Ascending aorta (tissue), 2 donors: Measurements from ENCODE around the gene FAT3. TPM values are rescaled to one million over a fixed set of nuclear protein-coding genes. Genes with fewer than 3 reads are reported as not detected.

Source experiments
- DNase-seq, 2 donors: peaks; one replicate each; pipeline ENCODE4 v3.0.0-alpha.2; 2019; ENCODE audit warnings: low spot score in 2 of 2
- H3K27ac ChIP-seq, 2 donors: fragments of 200-600 bp; sonication (generic); one replicate each; pipeline ENCODE4 v1.5.1; 2016 to 2017; ENCODE audit warnings: mild to moderate bottlenecking in 1 of 2
- H3K27me3 ChIP-seq: fragments of 200-600 bp; sonication (generic); one replicate; pipeline ENCODE4 v1.5.1; 2017
- H3K36me3 ChIP-seq, 2 donors: fragments of 200-600 bp; sonication (generic); one replicate each; pipeline ENCODE4 v1.5.1; 2016
- H3K4me1 ChIP-seq, 2 donors: fragments of 200-600 bp; sonication (generic); one replicate each; pipeline ENCODE4 v1.5.1; 2016 to 2017; ENCODE audit warnings: mild to moderate bottlenecking in 1 of 2
- H3K4me3 ChIP-seq, 2 donors: fragments of 200-600 bp; sonication (generic); one replicate each; pipeline ENCODE4 v1.5.1; 2016 to 2017; ENCODE audit warnings: mild to moderate bottlenecking in 1 of 2
- H3K9me3 ChIP-seq, 2 donors: fragments of 200-600 bp; sonication (generic); one replicate each; pipeline ENCODE4 v1.5.1; 2016
- CTCF ChIP-seq, 3 experiments: fragments of 200-600 bp in 2 of 3; fragments of 450-650 bp in 1 of 3; sonication (generic) in 2 of 3; IDR thresholded peaks; one replicate each; pipeline ENCODE4 v1.5.1; 2016 to 2019; ENCODE audit warnings: antibody characterized with exemption in 3 of 3, mild to moderate bottlenecking in 1 of 3, moderate library complexity in 1 of 3
- intact Hi-C: fragments of 100-400 bp; cut with DNase I; formaldehyde crosslinking; loops from one replicate; pipeline ENCODE4 v1.15.1; 2023
- total RNA-seq: library from RNA; depleted of rRNA; stranded (reverse); fragments of >200 nt; gene quantifications from one replicate; pipeline ENCODE4 v1.1.0, GENCODE V29; 2016

The FAT3 gene
- total RNA-seq, 1 donor from 2014 or later, result 2.8 TPM

- no peaks in the 10 kb centered on the region for H3K36me3 ChIP-seq
- intact Hi-C loops, result no loop called here
Measured at GRCh38 chr11:92251980-92252379, 27.4 kb downstream of the FAT3 start.

DNA sequence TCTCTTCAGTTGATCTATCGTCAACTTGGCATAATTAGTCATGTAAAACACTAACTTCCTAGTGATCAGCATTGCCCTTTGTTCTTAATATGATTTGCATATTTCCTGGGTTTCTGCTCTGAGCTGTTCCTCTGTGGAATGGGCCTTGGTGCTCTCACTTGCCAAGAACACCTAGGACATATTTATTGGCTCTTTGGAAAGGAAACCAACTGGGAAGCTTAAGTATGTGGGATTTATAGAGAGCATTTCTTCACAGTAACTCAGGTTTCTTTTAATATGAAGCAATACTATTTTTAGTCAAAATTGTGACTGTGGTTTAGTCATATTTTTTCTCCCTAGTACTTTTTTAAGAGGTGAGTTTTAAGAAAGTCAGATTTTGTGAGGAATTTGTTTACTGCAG, 28.8 kb downstream of the FAT3 start:
- Histone ChIP-seq H3K36me3 (no peaks in the 10 kb centered on the region), H3K27ac (peak overlapping the region; percentile 11 to 43), H3K4me1 (peaks cover 0 to 16% of the 10 kb centered on the region in 2 donors), H3K9me3 (no peaks in the 10 kb centered on the region), H3K27me3 (no peaks in the 10 kb centered on the region), H3K4me3 (no peak overlapping the region)
- intact Hi-C loops, result no loop called here
- no peak for TF ChIP-seq CTCF (IDR thresholded peaks at IDR 0.05)
- DNase-seq, result no peak

More at GRCh38 chr11:92251980-92252379, 27.4 kb downstream of the FAT3 start:
- Histone ChIP-seq H3K27me3 (no peaks in the 10 kb centered on the region), H3K4me1 (peaks cover 0 to 16% of the 10 kb centered on the region in 2 donors), H3K27ac (peak overlapping the region in 1 of 2 donors; percentile 25), H3K9me3 (no peaks in the 10 kb centered on the region), H3K4me3 (no peak overlapping the region)
- DNase-seq, result no peak
- TF ChIP-seq CTCF (IDR thresholded peaks at IDR 0.05), result no peak

DNA sequence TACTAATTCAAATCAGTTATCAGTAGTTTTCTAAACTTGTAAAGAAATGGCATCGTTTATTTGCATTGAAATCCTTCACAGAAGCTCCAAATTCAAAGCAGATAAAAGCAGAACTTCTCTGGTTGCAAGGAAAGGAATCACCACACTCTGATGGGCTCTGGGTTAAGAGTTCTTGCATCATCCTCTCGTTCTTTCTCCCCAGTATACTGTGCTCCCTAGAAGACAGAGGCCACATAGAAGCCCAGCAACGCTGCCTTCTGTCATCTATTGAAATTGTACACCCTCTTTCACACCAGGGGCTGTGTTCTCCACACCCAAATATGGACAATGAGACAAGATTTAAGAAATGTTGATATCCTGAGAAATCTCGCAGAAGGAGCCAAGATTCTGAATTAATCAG, 29.3 kb downstream of the FAT3 start:
- Histone ChIP-seq H3K36me3 (no peaks in the 10 kb centered on the region), H3K4me3 (no peak overlapping the region), H3K9me3 (no peaks in the 10 kb centered on the region), H3K4me1 (peaks cover 0 to 16% of the 10 kb centered on the region in 2 donors), H3K27me3 (no peaks in the 10 kb centered on the region), H3K27ac (peak overlapping the region in 1 of 2 donors; percentile 43)
- intact Hi-C loops, result no loop called here
- TF ChIP-seq CTCF (IDR thresholded peaks at IDR 0.05), result no peak
- DNase-seq, result no peak

DNA sequence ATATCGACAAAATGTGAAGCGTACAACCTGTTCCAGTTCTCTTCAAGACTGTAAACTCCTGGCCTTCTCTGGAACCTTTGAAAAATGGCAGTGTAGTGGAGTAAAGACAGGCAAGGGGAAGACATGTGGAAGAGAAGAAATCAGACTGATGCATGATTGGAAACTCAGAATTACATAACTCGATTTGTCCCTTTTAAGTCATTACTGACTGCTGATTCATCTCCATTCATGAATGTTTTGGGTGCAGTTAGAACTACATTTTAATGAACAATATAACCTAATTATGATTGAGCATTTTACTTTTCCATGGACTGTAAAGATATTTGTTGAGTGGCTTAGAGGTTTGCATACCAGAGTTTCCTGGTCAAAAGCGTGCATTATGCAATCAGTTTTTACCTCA, 32.9 kb downstream of the FAT3 start:
- Histone ChIP-seq H3K27ac (no peak overlapping the region), H3K4me1 (peaks cover 0 to 16% of the 10 kb centered on the region in 2 donors), H3K27me3 (no peaks in the 10 kb centered on the region), H3K4me3 (no peak overlapping the region), H3K9me3 (no peaks in the 10 kb centered on the region), H3K36me3 (no peaks in the 10 kb centered on the region)
- DNase-seq, result no peak
- intact Hi-C loops, result no loop called here
- TF ChIP-seq CTCF (IDR thresholded peaks at IDR 0.05), result no peak

- Histone ChIP-seq H3K9me3 (no peaks in the 10 kb centered on the region), H3K27ac (no peak overlapping the region), H3K4me3 (no peak overlapping the region), H3K36me3 (no peaks in the 10 kb centered on the region), H3K27me3 (no peaks in the 10 kb centered on the region), H3K4me1 (no peaks in the 10 kb centered on the region)
- no peak for TF ChIP-seq CTCF (IDR thresholded peaks at IDR 0.05)
- intact Hi-C loops, result no loop called here
- no peak for DNase-seq
Measured at GRCh38 chr11:92259861-92260260, 35.2 kb downstream of the FAT3 start.

DNA sequence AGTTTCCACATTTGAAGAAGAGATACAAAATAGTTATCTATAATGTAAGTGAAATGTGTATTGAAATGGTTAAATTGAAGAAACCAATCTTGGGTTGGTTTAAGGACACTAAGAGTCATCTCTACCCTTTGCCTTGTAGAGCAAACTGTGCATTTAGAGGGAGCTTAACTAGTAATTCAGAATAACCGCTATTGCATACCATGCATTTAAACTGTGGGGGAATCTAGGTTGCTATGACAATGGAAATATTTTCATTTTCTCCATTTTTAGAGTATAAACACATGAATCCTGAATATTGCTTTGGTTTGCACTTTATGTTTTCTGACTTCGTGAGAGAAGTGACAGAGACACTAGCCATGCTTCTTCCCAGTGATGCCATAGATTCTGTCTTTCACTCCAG, 39.7 kb downstream of the FAT3 start:
- Histone ChIP-seq H3K27me3 (no peaks in the 10 kb centered on the region), H3K4me3 (no peak overlapping the region)
- intact Hi-C loops, result no loop called here

More for the DNA sequence above, 39.7 kb downstream of the FAT3 start:
- no peaks in the 10 kb centered on the region for H3K9me3 ChIP-seq
- no peak overlapping the region for H3K27ac ChIP-seq
- no peak for TF ChIP-seq CTCF (IDR thresholded peaks at IDR 0.05)
- H3K4me1 ChIP-seq, result no peaks in the 10 kb centered on the region
- DNase-seq, result no peak
- no peaks in the 10 kb centered on the region for H3K36me3 ChIP-seq
